GM23248 (cell line): ENCODE results near the gene TSPOAP1.

Experiments used
- EZH2 ChIP-seq: fragments of 200-600 bp; sonication (generic); IDR thresholded peaks from 2 replicates; pipeline ENCODE4 v1.6.1; 2018; ENCODE audit warnings: antibody characterized with exemption, mild to moderate bottlenecking; ENCODE audit not compliant: insufficient read depth, poor library complexity, severe bottlenecking
- EZH2phosphoT487 ChIP-seq: fragments of 200-600 bp; sonication (generic); IDR thresholded peaks from 2 replicates; pipeline ENCODE4 v1.6.1; 2018; ENCODE audit warnings: antibody characterized with exemption, moderate library complexity, mild to moderate bottlenecking, low read depth; ENCODE audit not compliant: insufficient read depth

DNA sequence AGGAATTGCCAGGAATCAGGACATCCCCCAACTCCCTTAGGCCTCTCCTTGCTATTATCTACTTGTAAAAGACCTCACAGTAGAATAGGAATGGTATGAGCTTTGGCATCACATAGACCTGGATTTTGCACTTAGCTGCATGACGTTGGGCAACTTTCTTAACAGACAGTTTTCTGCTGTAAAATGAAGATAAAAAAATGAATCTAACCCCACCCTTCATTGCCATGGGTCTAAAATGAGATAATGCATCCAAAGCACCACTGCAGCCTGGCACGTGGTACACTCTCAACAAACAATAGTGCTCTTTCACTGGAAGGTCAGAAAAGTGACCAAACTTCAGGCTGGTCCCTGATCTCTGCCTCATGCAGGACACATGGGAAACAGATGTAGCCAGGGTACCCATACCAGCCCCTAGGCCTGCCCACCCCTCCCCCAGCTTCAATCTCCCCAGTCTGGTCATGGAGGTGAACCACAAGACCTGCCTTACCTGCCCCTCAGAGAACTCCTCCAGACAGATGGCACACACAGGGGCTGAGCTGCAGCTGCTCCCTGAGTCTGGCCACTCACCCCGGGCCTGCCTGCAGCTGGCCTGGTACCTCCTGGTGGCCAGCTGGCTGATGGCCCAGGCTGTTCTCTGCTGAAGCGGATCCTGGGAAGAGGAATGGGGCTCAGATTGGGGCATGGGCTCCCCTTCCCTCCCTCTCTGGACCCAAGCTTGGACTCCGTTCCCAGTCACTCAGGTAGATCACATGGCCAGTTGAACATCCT lies 31.9 kb upstream of the TSPOAP1 start:
- no peak for TF ChIP-seq EZH2phosphoT487
- TF ChIP-seq EZH2: no peak
